B cell (primary cell): Measurements from ENCODE around the gene C17orf114.

Source experiments
- EZH2 ChIP-seq: IDR thresholded peaks from 2 replicates; pipeline ENCODE4 v1.6.1; 2012; ENCODE audit warnings: borderline replicate concordance, low read depth, mild to moderate bottlenecking, moderate library complexity, low read length; ENCODE audit not compliant: insufficient read depth, poor library complexity, severe bottlenecking
- TF ChIP-seq, protein P1 (sequence below): fragments of 200-600 bp; IDR thresholded peaks from one replicate; pipeline ENCODE4 v1.8.0; 2022; ENCODE audit warnings: antibody characterized with exemption, mild to moderate bottlenecking

GRCh38 chr17:4786516-4786915, 15.6 kb downstream of the C17orf114 start:
- TF ChIP-seq, protein P1, sequence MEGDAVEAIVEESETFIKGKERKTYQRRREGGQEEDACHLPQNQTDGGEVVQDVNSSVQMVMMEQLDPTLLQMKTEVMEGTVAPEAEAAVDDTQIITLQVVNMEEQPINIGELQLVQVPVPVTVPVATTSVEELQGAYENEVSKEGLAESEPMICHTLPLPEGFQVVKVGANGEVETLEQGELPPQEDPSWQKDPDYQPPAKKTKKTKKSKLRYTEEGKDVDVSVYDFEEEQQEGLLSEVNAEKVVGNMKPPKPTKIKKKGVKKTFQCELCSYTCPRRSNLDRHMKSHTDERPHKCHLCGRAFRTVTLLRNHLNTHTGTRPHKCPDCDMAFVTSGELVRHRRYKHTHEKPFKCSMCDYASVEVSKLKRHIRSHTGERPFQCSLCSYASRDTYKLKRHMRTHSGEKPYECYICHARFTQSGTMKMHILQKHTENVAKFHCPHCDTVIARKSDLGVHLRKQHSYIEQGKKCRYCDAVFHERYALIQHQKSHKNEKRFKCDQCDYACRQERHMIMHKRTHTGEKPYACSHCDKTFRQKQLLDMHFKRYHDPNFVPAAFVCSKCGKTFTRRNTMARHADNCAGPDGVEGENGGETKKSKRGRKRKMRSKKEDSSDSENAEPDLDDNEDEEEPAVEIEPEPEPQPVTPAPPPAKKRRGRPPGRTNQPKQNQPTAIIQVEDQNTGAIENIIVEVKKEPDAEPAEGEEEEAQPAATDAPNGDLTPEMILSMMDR: no peak
- TF ChIP-seq EZH2: no peak
